NCI-H510A treated with DMSO at 0.1 percent for 48 hours (cell line): Measurements from ENCODE around the gene FOXRED1.
"Not testable (repeated sequence)": the region's sequence is repeated elsewhere in the genome, so short reads cannot be mapped to it uniquely, and the experiment has no call there.

Experiments
- DNase-seq: peaks from one replicate; lab custom pipeline; 2025; lab: John Stamatoyannopoulos, UW

FOXRED1 gene

DNA sequence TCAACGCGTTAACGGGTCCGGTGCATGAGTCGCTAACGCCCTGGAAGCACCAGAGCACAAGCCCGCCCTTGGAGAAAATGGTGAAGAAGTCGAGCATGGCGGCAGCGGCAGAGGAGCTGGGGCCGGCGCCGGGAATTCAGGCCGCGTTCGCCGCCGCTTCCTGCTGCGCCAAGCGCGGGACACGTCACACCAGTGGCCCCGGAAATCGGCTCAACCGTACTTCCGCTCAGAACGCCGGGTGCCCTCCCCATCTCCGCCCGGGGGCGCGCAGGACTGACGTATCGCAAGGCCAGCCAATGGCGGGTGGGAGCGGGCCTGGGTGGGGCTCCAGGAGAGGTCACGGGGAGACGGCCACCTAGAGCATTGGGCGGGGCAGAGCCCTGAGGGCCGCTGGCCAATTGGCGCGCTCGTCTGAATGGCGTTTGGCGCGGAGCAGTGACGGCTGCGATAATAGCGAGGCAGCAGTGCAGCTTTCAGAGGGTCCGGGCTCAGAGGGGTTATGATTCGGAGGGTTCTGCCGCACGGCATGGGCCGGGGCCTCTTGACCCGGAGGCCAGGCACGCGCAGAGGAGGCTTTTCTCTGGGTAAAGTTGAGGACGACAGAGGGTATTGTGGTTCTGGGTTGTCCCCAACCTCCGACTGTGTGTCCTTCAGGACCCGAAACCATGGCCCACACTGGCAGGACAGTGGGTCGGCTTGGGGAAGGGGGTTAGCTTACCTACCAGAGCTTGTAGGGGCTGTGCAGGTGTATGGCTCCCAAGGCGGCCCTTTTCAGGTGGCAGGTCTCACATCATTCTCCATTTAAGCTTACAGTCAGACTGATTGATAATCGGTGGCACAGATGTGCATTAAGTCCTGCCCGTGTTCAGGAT lies at the start of gene FOXRED1, which contains the start of gene SRPRA:
Gene FOXRED1, plus strand, starts transcription at position 447 of the 872 bp plus-strand sequence. Its CDS starts 53 bp downstream, at position 500.
Gene SRPRA, minus strand, starts transcription at position 188 of the 872 bp plus-strand sequence. Its CDS starts 91 bp downstream, at position 97.
- peak; percentile 96 for DNase-seq

DNA sequence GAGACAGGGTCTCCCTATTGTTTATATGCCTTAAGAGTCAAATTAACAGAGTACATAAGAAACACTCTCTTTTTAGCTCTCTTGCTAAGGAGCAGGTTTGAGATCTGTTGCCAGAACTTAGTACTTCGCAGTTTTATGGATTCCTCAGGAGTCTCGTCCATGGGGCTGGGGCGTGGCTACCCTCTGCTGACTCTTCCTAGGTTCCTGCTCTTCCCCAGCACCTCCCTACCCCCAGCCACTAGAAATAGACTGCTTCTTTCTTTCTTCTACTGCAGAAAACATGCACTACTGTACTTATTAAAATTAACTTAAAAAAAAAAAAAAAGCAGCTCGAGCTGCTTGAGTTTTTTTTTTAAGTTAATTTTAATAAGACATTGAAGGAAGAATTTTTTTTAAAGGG lies 49.4 kb upstream of the FOXRED1 start:
- no peak for DNase-seq

- no peak for DNase-seq
Measured at GRCh38 chr11:126224647-126225294, 44.2 kb upstream of the FOXRED1 start.

GRCh38 chr11:126225295-126225665 lies 43.7 kb upstream of the FOXRED1 start:
- DNase-seq, result no peak

GRCh38 chr11:126226334-126227084 lies 42.4 kb upstream of the FOXRED1 start:
- DNase-seq, result no peak

DNA sequence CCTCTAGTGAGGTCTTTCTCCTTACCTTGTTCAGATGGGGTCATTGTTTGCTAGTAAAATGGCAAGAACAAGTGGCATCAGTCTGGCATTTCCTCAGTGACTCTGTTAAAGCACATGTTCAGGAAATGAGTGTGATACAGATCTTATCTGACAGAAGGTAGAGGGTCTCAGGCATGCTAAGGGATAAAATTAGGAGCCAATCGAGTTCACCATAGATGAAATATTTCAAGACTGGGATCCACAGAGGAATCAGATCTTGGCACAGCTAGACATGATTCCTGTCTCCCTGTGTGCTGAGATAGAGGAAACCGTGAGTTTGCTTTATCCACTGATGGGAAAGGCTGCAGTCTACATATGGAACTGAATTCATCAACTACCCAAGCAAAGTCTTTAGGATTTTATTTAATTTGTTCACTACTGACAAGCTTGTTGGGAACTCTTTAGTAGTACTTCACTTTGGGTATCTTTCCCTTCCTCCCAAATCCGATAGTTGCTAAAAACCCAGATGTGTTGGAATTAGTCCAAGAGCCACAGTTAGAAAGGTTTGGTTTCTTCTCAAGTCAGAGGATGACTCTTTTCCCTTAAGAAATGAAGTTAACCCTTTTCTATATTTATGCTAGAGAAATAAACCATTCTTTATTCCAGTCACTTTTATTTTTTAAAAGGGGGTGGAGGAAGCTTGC lies 39.0 kb upstream of the FOXRED1 start:
- DNase-seq, result no peak

DNA sequence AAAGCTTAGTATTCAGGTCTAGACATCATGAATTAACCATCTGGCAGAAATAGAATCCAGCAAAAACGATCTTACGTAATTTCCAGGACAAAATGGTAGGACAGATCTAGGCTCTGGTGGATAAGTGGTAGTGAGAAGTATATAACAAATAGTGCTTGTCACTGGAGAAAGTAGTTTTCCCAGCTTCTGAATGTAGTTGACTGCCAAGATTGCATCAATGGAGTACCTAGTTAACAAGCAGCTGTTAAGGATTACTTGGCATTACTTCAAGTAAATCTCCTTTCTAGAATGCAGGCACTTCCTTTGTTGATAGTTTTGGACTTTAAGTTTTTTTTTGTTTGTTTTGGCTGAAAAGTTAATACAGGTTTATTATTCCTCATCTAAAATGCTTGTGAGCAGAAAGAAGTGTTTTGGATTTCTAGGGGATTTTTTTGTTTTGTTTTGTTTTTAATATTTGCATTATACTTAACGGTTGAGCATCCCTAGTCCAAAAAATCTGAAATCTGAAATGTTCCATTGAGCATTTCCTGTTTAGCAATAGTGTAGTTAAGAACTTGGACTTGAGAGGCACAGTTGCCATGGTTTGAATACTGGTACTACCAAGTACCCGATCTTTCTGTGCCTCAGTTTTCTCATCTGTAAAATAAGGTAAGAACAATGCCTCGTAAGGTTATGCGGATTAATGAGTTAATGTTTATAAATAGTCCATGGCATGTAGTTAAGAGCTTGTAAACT lies 37.1 kb upstream of the FOXRED1 start:
- DNase-seq, result no peak

GRCh38 chr11:126232683-126233082 lies 36.3 kb upstream of the FOXRED1 start:
- no peak for DNase-seq

GRCh38 chr11:126233391-126233790 lies 35.6 kb upstream of the FOXRED1 start:
- no peak for DNase-seq

- no peak for DNase-seq
Measured at GRCh38 chr11:126246636-126247035, 22.3 kb upstream of the FOXRED1 start.

GRCh38 chr11:126253265-126253664 lies 15.7 kb upstream of the FOXRED1 start:
- no peak for DNase-seq

GRCh38 chr11:126254819-126255218 lies 14.1 kb upstream of the FOXRED1 start:
- DNase-seq, result no peak

DNA sequence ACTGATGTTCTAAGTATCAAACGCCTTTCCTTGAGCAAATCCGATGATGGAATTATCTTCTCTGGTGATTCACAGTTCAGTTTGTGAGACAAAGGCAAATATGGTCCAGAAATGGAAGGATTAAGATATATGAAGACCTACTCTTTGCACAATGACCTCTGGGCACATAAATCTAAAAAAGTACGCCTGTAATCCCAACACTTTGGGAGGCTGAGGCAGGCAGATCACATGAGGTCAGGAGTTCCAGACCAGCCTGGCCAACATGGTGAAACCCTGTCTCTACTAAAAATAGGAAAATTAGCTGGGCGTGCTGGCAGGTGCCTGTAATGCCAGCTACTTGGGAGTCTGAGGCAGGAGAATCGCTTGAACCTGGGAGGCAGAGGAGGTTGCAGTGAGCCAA lies 13.4 kb upstream of the FOXRED1 start:
- not testable (repeated sequence) for DNase-seq

- no peak for DNase-seq
Measured at GRCh38 chr11:126256216-126256615, 12.7 kb upstream of the FOXRED1 start.

GRCh38 chr11:126257144-126257543 lies 11.8 kb upstream of the FOXRED1 start:
- DNase-seq, result no peak

DNA sequence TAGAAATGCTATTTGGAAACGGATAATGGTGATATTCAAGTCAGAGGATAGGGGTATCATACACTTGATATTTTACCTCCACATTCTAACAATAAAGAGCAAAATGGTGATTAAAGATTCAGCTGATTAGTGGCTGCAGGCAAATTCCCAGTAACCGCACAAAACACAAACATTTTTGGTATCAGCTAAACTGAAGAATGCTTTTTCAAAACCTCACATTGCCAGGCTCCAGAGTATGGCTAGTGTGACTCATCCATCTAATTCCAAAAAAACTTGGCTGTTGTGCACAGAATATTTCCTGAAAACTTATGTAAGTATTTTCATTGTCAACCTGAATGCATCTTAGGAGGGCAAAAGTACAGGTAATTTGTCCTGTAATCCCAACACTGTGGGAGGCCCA lies 11.2 kb upstream of the FOXRED1 start:
- no peak for DNase-seq

DNA sequence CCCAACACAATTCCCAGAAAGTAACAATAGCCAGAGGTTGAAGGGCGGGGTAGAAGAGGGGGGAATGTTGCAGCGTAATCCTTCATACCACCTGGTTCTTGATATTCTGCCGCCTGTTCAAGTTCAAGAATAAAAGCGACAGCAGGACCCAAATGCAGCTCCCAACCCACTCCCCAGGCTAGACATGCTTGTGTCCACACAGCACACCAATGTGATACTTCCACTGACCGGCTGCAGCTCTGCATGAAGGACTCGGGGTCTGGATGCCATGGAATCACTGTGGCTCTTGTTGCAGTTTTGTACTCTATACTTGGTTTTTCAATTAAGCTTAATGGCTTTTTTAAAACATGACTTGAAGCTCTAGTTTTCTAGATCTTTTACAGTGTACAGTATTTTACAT lies 6.7 kb upstream of the FOXRED1 start:
- no peak for DNase-seq

DNA sequence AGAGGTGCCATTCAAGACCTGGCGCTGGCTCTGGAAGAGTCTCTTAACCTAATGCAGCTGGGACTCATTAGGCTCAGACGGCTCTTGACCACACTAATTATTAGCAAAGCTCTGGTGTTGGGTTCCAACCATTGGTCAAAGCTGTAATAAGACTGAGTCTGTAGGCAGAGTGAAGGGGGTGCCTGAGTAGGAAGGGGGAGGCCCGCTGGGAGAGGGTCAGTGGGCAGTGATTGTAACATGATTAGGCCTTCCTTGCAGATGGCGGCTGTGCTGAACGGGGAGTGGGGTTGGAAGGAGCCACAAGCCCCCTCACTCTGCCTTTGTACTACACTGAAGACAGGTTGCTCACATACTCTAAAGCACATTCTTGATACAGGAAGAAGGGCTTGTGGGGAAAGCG lies 5.5 kb upstream of the FOXRED1 start:
- no peak for DNase-seq

DNA sequence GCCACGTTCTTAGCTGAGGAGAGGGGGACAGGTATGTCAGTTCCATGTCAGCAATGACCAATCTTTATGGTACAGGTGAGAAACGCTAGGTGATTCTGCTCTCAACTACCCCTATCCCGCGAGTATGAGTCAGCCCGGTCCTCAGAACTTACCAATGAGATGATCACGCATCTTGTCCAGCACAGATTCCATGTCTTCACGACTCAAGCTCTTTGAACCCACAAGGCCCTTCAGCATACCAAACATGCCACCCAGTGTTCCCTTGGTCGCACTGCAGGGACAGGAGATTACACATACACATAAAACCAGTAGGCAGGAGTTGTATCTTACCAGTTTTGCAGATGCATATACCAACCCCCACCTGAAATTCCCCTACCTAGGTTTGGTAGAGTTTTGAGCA lies 3.1 kb upstream of the FOXRED1 start:
- no peak for DNase-seq

GRCh38 chr11:126267650-126268049 lies 1.3 kb upstream of the FOXRED1 start:
- DNase-seq, result no peak

- no peak for DNase-seq
Measured at GRCh38 chr11:126268361-126268707, 620 bp upstream of the FOXRED1 start.
